Activated naive CD8-positive, alpha-beta T cell treated with anti-CD3 and anti-CD28 coated beads, Interleukin-2, amount 10 ng/mL, durations not matched to agents 7 days and 5 days (primary cell): ENCODE data around the gene LLGL2. TPM values are rescaled to one million over a fixed set of nuclear protein-coding genes. Genes with fewer than 3 reads are reported as not detected.
"Not testable (repeated sequence)": the region's sequence is repeated elsewhere in the genome, so short reads cannot be mapped to it uniquely, and the experiment has no call there.

ENCODE experiments used
- ATAC-seq: fragments of 150-1000 bp; cut with Tn5 transposase; one replicate; pipeline ENCODE4 v1.10.0; 2021; ENCODE audit warnings: low read depth, moderate library complexity
- POLR2A ChIA-PET: fragments of 350-600 bp; sonication (Branson Sonifier 250); formaldehyde crosslinking; loops from one replicate; lab custom pipeline; 2021; ENCODE audit warnings: antibody characterized with exemption; lab: Charles Lee
- DNase-seq: peaks from one replicate; pipeline ENCODE4 v3.0.0; 2021
- H3K27ac Mint-ChIP-seq: one replicate; pipeline ENCODE4 v1.8.0; 2022; ENCODE audit warnings: mild to moderate bottlenecking, mixed read lengths
- H3K27me3 Mint-ChIP-seq: one replicate; pipeline ENCODE4 v1.8.0; 2022; ENCODE audit warnings: mild to moderate bottlenecking, moderate library complexity, mixed read lengths
- H3K36me3 Mint-ChIP-seq: one replicate; pipeline ENCODE4 v1.8.0; 2021; ENCODE audit warnings: mild to moderate bottlenecking, mixed read lengths
- H3K4me1 Mint-ChIP-seq: one replicate; pipeline ENCODE4 v1.8.0; 2021; ENCODE audit warnings: mixed read lengths
- H3K4me3 Mint-ChIP-seq: one replicate; pipeline ENCODE4 v1.8.0; 2022; ENCODE audit warnings: mild to moderate bottlenecking, moderate library complexity, mixed read lengths
- H3K9me3 Mint-ChIP-seq: one replicate; pipeline ENCODE4 v1.8.0; 2021; ENCODE audit warnings: mixed read lengths
- total RNA-seq, 2 experiments: library from RNA; stranded (reverse); gene quantifications; one replicate each; pipeline ENCODE4 v1.2.3, GENCODE V29; 2021

The LLGL2 gene
- total RNA-seq, 2 experiments from 2014 or later, result 36.9 to 37.2 TPM

DNA sequence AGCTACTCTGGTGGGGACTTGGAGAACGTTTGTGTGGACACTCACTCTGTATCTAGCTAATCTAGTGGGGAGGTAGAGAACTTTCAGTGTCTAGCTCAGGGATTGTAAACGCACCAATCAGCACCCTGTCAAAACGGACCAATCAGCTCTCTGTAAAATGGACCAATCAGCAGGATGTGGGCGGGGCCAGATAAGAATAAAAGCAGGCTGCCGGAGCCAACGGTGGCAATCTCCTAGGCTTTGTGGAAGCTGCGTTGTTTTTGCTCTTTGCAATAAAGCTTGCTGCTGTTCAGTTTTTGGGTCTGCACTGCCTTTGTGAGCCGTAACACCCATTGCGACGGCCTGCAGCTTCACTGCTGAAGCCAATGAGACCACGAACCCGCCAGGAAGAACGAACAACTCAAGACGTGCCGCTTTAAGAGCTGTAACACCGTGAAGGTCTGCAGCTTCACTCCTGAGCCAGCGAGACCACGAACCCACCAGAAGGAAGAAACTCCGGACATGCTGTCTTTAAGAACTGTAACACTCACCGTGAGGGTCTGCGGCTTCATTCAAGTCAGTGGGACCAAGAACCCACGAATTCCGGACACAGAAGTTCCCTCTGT, 55.7 kb downstream of the LLGL2 start:
- POLR2A ChIA-PET, result interaction anchor here (0.6 to 3.2 kb wide), 17 partner anchors 8 to 199 kb away, joined by 3 to 12 read pairs (median 3); partner anchors contain the start of genes LLGL2, TMEM94 and TSEN54
- H3K4me1 Mint-ChIP-seq, H3K9me3 Mint-ChIP-seq, H3K36me3 Mint-ChIP-seq: not testable (repeated sequence)
- peak overlapping the region; percentile 85 for H3K4me3 Mint-ChIP-seq
- DNase-seq (peak; percentile 69), ATAC-seq (peak; percentile 62)
- peaks cover 15% of the 10 kb centered on the region for H3K27me3 Mint-ChIP-seq
- peak overlapping the region; percentile 83 for H3K27ac Mint-ChIP-seq

DNA sequence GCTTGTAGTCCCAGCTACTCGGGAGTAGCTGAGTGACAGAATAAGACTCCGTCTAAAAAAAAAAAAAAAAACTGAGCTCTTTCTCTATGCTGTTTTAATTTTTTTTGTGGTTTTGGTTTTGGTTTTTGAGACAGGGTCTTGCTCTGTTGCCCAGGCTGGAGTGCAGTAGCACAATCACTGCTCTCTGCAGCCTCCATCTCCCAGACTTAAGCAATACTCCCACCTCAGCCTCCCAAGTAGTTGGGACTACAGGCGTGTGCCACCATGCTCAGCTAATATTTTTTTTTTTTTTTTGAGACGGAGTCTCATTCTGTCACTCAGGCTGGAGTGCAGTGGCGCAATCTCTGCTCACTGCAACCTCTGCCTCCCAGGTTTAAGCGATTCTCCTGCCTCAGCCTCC, 57.7 kb downstream of the LLGL2 start:
- peaks cover 10% of the 10 kb centered on the region for H3K4me1 Mint-ChIP-seq
- H3K36me3 Mint-ChIP-seq, ATAC-seq, H3K9me3 Mint-ChIP-seq, DNase-seq, H3K4me3 Mint-ChIP-seq, H3K27ac Mint-ChIP-seq: not testable (repeated sequence)
- POLR2A ChIA-PET, result interaction anchor here (0.7 to 1.8 kb wide), 4 partner anchors 48 to 194 kb away, joined by 3 to 4 read pairs (median 4); partner anchors contain the start of gene TSEN54
- peaks cover 30% of the 10 kb centered on the region for H3K27me3 Mint-ChIP-seq

DNA sequence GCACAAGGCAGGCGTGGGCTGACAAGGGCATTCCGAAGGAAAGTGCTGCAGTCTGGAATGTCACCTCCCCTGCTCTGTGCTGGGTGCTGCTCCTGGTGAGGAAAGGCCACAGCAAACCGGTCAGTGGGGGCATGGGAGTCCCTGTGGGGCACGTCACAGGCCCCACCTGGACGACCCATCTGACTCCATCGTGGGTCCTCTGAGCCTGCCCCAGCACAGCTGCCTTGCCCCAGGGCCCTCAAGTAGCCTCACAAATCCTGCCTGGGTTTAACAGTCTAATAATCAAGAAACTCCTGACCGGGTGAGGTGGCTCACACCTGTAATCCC, 59.3 kb downstream of the LLGL2 start:
- H3K4me3 Mint-ChIP-seq, result no peak overlapping the region
- no peak overlapping the region for H3K27ac Mint-ChIP-seq
- ATAC-seq (no peak), DNase-seq (no peak)
- H3K27me3 Mint-ChIP-seq, result peaks cover 31% of the 10 kb centered on the region
- H3K9me3 Mint-ChIP-seq, result peaks cover 2% of the 10 kb centered on the region
- POLR2A ChIA-PET, result interaction anchor here (1.5 kb wide), 1 partner anchor 50 kb away, joined by 3 read pairs; no protein-coding TSS in a partner anchor
- H3K36me3 Mint-ChIP-seq, result no peaks in the 10 kb centered on the region
- peaks cover 10% of the 10 kb centered on the region for H3K4me1 Mint-ChIP-seq

DNA sequence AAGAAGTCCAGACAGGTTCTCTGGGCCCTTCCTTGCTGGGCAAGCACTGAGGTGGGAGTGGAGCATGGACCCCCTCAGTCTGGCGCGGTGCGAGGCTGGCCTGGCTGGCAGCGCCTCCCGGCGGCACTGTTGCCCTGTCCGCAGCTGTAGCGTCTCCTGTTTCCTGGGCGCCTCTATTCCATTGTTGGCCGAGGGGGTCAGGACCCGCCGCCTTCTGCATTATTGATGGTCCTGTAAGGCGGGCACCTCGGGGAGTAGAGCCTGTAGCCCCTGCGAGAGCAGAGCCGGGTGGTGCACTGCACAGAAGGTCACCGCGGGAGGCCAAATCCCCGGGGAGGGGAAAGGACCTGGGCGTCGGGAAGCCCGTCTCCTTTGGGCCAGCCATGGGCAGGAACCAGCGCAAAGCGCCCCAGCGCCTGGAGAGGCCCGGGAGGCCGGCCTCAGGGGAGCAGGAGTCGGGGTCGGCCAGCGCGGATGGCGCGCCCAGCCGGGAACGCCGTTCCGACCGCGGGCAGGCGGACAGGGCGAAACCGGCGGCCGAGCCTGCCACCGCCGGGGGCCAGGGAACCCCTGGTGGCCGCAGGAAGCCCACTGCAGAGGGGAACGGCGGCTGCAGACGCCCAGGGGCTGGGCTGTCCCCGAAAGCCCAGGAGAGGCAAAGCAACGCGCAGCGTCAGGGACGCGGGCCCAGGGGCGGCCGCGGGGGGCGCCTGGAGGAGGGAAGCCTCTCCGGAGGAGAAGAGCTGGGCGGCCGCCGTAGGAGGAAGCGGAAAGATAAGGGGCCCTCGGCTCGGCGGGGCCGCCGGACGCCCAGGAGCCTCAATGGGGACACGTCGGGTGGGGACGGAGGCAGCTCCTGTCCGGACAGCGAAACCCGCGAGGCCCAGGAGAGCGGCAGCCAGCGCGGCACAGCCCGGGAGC, 62.4 kb downstream of the LLGL2 start, which contains the start of gene MYO15B:
Gene MYO15B, plus strand, starts transcription at position 126 of the 921 bp plus-strand sequence. Its CDS starts 258 bp downstream, at position 384.
- peak within 1 kb of the TSS; percentile 71 for H3K4me3 Mint-ChIP-seq

DNA sequence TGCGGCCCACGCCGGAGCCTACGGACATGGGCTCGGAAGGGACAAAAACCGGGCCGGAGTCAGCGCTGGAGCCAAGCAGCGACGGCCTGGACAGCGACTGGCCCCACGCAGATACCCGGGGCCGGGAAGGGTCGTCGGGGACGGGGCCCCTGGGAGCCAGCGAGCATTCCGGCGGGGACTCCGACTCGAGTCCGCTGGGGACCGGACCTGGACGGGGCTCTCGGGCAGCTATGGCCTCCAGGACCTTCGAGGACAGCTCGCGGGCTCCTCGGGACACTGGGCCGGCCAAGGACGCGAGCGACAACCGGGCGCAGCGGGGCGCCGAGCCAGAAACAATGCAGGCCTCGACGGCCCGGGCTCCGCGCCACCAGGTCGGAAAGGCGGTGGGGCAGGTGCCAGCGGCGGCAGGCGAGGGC, 63.1 kb downstream of the LLGL2 start:
- H3K27me3 Mint-ChIP-seq, result peaks cover 25% of the 10 kb centered on the region
- POLR2A ChIA-PET, result interaction anchor here (0.9 to 2.0 kb wide), 7 partner anchors 8 to 132 kb away, joined by 3 to 13 read pairs (median 6); partner anchors contain the start of genes RECQL5, SAP30BP, TMEM94 and TSEN54
- DNase-seq, result no peak
- no peaks in the 10 kb centered on the region for H3K9me3 Mint-ChIP-seq
- peak overlapping the region; percentile 64 for H3K4me3 Mint-ChIP-seq
- peaks cover 5% of the 10 kb centered on the region for H3K4me1 Mint-ChIP-seq
- H3K27ac Mint-ChIP-seq, result no peak overlapping the region
- peak; percentile 27 for ATAC-seq
- H3K36me3 Mint-ChIP-seq, result no peaks in the 10 kb centered on the region

More for the DNA sequence above, 62.4 kb downstream of the LLGL2 start, which contains the start of gene MYO15B:
- H3K36me3 Mint-ChIP-seq, result no peaks in the 10 kb centered on the region
- no peaks in the 10 kb centered on the region for H3K9me3 Mint-ChIP-seq
- peaks cover 25% of the 10 kb centered on the region for H3K27me3 Mint-ChIP-seq
- POLR2A ChIA-PET, result interaction anchor here (0.9 to 2.0 kb wide), 6 partner anchors 9 to 132 kb away, joined by 3 to 13 read pairs (median 6); partner anchors contain the start of genes RECQL5, SAP30BP, TMEM94 and TSEN54
- peaks cover 5% of the 10 kb centered on the region for H3K4me1 Mint-ChIP-seq
- ATAC-seq, result peak; percentile 58
- DNase-seq, result peak; percentile 81
- H3K27ac Mint-ChIP-seq, result peak within 1 kb of the TSS; percentile 70

DNA sequence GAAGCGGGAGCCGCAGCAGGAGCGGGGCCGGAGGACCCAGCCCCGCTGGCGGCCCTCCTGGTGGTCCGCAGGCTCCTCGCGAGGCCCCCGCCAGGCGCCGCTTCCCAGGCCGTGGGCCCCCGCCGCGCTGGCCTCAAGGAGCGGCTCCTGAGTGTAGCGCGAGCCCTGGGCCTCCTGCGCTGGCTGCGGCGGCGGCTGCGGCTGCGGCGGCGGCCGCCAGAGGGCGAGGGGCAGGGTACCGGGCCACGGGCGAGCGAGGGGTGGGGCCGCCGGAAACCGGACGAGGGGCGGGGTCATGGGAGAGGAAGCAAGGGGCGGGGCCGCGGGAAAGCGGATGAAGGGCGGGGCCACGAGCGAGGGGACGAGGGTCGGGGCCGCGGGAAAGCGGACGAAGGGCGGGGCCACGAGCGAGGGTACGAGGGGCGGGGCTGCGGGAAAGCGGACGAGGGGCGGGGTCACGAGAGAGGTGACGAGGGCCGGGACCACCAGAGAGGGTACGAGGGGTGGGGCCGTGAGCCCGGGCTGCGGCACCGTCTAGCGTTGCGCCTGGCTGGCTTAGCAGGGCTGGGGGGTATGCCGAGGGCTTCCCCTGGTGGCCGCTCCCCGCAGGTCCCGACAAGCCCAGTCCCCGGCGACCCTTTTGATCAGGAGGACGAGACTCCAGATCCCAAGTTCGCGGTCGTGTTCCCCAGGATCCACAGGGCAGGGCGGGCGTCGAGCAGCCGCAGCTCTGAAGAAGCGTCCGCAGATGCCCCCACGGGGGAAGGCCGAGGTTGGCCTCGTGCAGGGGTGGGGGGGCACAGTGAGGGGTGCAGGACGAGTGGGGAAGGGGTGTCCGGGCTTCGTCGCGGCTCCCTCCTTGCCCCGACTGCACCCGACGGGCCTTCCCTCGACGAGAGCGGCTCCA, 63.8 kb downstream of the LLGL2 start:
- ATAC-seq, result peak; percentile 77
- POLR2A ChIA-PET, result interaction anchor here (1.1 to 2.0 kb wide), 8 partner anchors 8 to 133 kb away, joined by 3 to 13 read pairs (median 6); partner anchors contain the start of genes TMEM94 and TSEN54
- Mint-ChIP-seq H3K9me3 (no peaks in the 10 kb centered on the region), H3K36me3 (no peaks in the 10 kb centered on the region), H3K27me3 (peaks cover 25% of the 10 kb centered on the region), H3K4me3 (peak overlapping the region; percentile 81), H3K4me1 (peaks cover 5% of the 10 kb centered on the region), H3K27ac (peak overlapping the region; percentile 72)
- peak; percentile 99 for DNase-seq

DNA sequence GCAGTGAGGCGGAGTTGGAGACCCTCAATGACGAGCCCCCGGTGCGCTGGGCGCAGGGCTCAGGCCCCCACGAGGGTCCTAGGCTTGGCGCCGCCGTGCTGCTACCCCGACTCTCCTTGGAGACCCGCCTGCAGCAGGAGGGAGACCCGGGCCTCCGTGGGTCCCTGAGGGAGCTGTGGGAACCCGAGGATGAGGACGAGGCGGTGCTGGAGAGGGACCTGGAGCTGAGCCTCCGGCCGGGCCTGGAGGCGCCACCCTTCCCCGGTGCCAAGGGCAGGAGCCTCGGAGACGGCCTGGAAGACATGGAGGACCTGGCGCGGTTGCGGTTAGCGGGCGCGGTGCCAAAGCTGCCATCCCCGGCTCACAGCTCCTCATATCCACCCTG, 64.4 kb downstream of the LLGL2 start:
- Mint-ChIP-seq H3K4me1 (peaks cover 5% of the 10 kb centered on the region), H3K36me3 (no peaks in the 10 kb centered on the region), H3K27me3 (peaks cover 25% of the 10 kb centered on the region), H3K9me3 (no peaks in the 10 kb centered on the region), H3K27ac (no peak overlapping the region), H3K4me3 (peak overlapping the region; percentile 28)
- ATAC-seq (no peak), DNase-seq (no peak)
- POLR2A ChIA-PET, result interaction anchor here (0.7 to 1.5 kb wide), 6 partner anchors 8 to 190 kb away, joined by 3 to 5 read pairs (median 4); partner anchors contain the start of genes LLGL2 and TSEN54

DNA sequence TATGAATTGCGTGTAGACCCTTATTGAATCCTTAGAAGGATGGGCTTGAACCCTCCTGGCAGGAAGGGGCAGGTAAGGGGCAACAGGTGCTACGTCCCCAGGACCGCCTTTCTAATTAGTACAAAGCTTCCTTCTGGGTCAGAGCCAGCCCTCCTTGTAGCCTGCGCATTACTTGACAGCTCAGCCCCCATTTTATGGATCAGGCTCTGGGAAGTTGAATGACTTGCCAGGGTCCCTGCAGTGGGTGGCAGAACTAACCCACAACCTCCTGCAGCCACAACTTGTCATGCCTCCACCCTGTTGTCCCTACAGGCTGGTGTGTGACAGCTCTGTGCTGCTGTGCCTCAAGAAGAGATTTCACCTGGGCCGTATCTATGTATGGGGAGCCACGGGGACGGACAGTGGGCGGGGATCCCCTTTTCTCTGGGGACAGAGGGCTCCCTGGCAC, 64.8 kb downstream of the LLGL2 start:
- no peak for ATAC-seq
- DNase-seq, result peak; percentile 32
- H3K4me1 Mint-ChIP-seq, result peaks cover 5% of the 10 kb centered on the region
- H3K4me3 Mint-ChIP-seq, result peak overlapping the region; percentile 28
- H3K27ac Mint-ChIP-seq, result no peak overlapping the region
- POLR2A ChIA-PET, result interaction anchor here (0.7 to 1.5 kb wide), 6 partner anchors 9 to 190 kb away, joined by 3 to 5 read pairs (median 4); partner anchors contain the start of genes LLGL2 and TSEN54
- peaks cover 22% of the 10 kb centered on the region for H3K27me3 Mint-ChIP-seq
- H3K9me3 Mint-ChIP-seq, result no peaks in the 10 kb centered on the region
- H3K36me3 Mint-ChIP-seq, result no peaks in the 10 kb centered on the region

DNA sequence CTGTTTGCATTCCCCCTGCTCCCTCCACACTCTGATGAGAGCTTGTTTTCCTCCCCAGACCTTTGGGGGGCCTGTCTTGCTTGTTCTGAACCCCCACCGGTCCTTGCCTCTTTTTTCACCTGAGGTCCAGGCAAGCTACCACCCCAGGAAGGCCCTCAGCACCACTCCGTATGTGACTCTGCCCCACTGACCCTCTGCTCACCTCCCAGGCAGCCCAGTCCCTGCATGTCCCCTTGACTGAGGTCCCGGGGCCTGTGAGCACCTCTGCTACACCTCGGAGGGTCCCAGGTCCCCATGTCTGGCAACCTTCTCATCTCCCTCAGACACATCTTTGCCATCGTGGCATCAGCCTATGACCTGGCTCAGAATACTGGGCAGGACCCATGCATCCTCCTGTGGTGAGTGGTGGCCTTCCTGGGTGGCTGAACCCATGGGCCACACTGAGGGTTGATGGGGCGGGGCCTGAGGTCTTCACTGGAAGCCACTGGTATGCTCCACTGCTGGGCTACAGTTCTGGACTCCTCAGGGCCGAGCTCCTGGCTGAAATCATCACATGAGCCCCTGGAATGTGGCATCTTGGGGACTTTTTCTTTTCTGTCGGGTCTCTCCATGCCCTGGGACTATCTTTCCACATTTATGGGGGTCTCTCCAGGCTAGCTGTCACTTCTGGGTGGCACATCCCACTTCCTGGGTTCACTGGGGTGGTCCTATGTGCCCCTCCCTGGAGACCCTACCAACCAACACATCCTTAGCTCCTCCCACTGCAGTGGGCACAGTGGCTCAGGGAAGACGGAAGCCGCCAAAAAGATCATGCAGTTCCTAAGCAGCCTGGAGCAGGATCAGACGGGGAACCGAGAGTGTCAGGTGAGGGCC, 65.6 kb downstream of the LLGL2 start:
- no peaks in the 10 kb centered on the region for H3K36me3 Mint-ChIP-seq
- ATAC-seq (no peak), DNase-seq (no peak)
- H3K9me3 Mint-ChIP-seq, result no peaks in the 10 kb centered on the region
- peaks cover 5% of the 10 kb centered on the region for H3K4me1 Mint-ChIP-seq
- POLR2A ChIA-PET, result interaction anchor here (0.5 to 2.1 kb wide), 6 partner anchors 10 to 189 kb away, joined by 3 to 7 read pairs (median 4); partner anchors contain the start of genes LLGL2 and TSEN54
- H3K27ac Mint-ChIP-seq, result no peak overlapping the region
- H3K27me3 Mint-ChIP-seq, result peaks cover 18% of the 10 kb centered on the region
- H3K4me3 Mint-ChIP-seq, result no peak overlapping the region

DNA sequence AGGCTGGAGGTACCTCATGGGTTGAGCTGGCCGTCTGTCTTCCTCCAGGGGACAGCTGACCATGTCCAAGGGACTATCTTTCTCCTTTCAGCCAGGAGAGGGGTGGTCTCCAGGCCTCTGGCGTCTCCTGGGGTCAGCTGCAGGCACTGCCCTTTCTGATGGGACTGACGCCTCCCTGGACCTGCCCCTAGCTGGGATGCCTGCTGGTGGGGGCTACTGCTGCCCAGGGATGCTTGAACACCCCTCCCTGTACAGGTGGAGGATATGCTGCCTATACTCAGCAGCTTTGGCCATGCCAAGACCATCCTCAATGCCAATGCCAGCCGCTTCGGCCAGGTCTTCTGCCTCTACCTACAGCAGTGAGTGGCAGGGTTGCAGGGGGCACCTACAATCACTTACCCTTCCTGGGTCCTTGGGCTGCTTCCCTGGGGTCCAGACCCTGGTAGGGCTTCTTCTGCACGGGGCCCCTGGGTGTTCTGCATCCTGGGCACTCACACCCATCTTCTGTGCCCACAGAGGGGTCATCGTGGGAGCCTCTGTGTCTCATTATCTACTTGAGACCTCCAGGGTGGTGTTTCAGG, 66.3 kb downstream of the LLGL2 start:
- Mint-ChIP-seq H3K9me3 (no peaks in the 10 kb centered on the region), H3K4me3 (no peak overlapping the region), H3K36me3 (no peaks in the 10 kb centered on the region), H3K4me1 (peaks cover 5% of the 10 kb centered on the region), H3K27me3 (peaks cover 11% of the 10 kb centered on the region), H3K27ac (no peak overlapping the region)
- DNase-seq, result no peak
- POLR2A ChIA-PET, result interaction anchor here (0.5 to 2.1 kb wide), 2 partner anchors 9 to 113 kb away, joined by 3 to 7 read pairs; no protein-coding TSS in a partner anchor
- ATAC-seq, result no peak
